Measurements from ENCODE around the gene PAX5.

PAX5 gene

DNA sequence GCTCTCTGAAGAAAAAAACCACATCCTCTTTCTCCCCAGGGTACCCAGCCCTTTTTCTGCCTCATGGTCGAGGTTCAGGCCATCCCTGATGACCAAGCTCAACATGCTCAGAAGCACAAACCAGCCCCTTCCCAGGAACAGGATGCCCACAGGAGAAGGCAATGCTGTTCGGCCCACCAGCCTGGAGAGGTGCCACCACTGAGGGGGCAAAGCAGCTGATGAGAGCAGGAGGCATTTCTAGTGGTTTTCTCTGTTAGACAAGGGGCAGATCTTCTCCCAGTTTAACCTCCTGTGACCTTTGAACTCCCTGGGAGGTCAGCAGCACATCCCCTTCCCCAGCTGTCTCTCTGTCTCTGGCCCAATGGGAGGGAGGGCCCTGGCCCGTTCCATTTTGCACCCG lies 73.0 kb downstream of the PAX5 start:
- Histone ChIP-seq H3K9me3 (ENCODE audit: control insufficient read depth, insufficient read depth, low read length) (no peaks in the 10 kb centered on the region), H3K4me3 (ENCODE audit: low read depth, low read length) (no peak overlapping the region), H3K36me3 (ENCODE audit: control insufficient read depth, insufficient read depth, low read length) (no peaks in the 10 kb centered on the region), H3K27me3 (ENCODE audit: control insufficient read depth, insufficient read depth, low read length) (peaks cover 2% of the 10 kb centered on the region), H3K9ac (ENCODE audit: low read depth, low read length) (no peak overlapping the region), H3K4me1 (ENCODE audit: control insufficient read depth, insufficient read depth, low read length) (peaks cover 11% of the 10 kb centered on the region)

DNA sequence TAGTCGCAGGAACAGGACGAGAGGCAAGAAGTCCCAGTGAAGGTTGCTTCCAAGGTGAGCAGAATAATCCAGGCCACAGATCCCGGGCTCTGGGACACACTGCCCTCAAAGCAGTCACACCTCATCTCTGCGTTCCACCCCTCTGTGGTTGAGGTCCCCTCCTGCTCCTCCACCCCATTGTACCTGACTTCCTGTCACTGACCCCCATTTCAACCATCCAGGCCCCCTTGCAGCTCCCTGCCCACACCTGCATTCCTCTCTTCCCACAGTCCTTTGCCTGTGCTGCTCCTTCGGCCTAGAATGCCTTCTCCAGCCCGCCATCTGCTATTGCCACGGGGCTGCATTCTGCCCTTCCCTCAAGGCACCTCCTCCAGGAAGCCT lies 73.5 kb downstream of the PAX5 start:
- no peaks in the 10 kb centered on the region for H3K9me3 ChIP-seq (ENCODE audit: control insufficient read depth, insufficient read depth, low read length)
- peaks cover 2% of the 10 kb centered on the region for H3K27me3 ChIP-seq (ENCODE audit: control insufficient read depth, insufficient read depth, low read length)
- H3K4me3 ChIP-seq (ENCODE audit: low read depth, low read length): no peak overlapping the region
- H3K9ac ChIP-seq (ENCODE audit: low read depth, low read length): no peak overlapping the region
- H3K36me3 ChIP-seq (ENCODE audit: control insufficient read depth, insufficient read depth, low read length): no peaks in the 10 kb centered on the region
- H3K4me1 ChIP-seq (ENCODE audit: control insufficient read depth, insufficient read depth, low read length): peaks cover 13% of the 10 kb centered on the region

GRCh38 chr9:36959681-36960574 lies 74.1 kb downstream of the PAX5 start:
- Histone ChIP-seq H3K9me3 (ENCODE audit: control insufficient read depth, insufficient read depth, low read length) (no peaks in the 10 kb centered on the region), H3K4me1 (ENCODE audit: control insufficient read depth, insufficient read depth, low read length) (peaks cover 18% of the 10 kb centered on the region), H3K36me3 (ENCODE audit: control insufficient read depth, insufficient read depth, low read length) (no peaks in the 10 kb centered on the region), H3K9ac (ENCODE audit: low read depth, low read length) (no peak overlapping the region), H3K4me3 (ENCODE audit: low read depth, low read length) (no peak overlapping the region), H3K27me3 (ENCODE audit: control insufficient read depth, insufficient read depth, low read length) (peaks cover 2% of the 10 kb centered on the region)

DNA sequence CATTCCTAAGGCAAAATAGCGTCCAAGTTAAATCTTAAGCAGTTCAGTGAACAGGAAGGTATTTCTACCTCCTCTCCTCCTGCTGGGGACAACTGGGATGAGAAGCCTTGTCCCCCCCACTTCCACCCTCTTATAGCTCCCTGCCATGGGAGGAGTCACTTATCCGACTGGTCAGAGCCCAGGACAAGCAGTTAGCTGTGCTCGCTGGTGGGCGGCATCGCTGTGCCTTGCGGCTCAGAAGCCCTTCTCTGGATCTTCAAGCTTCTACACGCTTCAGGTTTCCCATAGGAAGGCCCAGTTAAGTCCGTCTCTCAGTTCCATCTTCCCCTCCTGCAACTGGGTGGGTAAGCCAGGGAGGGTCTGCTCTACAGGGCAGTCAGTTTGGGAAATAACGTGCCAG lies 77.2 kb downstream of the PAX5 start:
- Histone ChIP-seq H3K36me3 (ENCODE audit: control insufficient read depth, insufficient read depth, low read length) (no peaks in the 10 kb centered on the region), H3K4me1 (ENCODE audit: control insufficient read depth, insufficient read depth, low read length) (peaks cover 18% of the 10 kb centered on the region), H3K9me3 (ENCODE audit: control insufficient read depth, insufficient read depth, low read length) (no peaks in the 10 kb centered on the region), H3K4me3 (ENCODE audit: low read depth, low read length) (no peak overlapping the region), H3K27me3 (ENCODE audit: control insufficient read depth, insufficient read depth, low read length) (peaks cover 2% of the 10 kb centered on the region), H3K9ac (ENCODE audit: low read depth, low read length) (no peak overlapping the region)

DNA sequence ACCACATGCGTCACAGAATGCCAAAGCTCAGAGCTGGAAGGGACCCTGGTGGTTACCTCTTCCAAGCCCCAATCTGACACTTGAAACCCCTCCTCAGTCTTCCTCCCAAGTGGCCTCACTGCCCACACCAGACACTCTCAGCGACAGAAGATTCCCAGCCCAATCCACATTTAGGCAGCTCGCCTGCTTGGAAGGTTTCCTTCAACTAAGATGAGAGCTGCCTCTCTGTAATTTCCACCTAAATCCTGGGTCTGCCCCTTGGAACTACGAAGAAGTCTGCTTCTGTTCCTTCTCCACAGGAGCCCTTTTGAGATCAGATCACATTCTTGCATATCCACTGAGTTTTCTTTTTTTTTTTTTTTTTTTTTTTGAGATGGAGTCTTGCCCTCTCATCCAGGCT lies 83.7 kb downstream of the PAX5 start:
- Histone ChIP-seq H3K9me3 (ENCODE audit: control insufficient read depth, insufficient read depth, low read length) (no peaks in the 10 kb centered on the region), H3K9ac (ENCODE audit: low read depth, low read length) (no peak overlapping the region), H3K36me3 (ENCODE audit: control insufficient read depth, insufficient read depth, low read length) (no peaks in the 10 kb centered on the region), H3K27me3 (ENCODE audit: control insufficient read depth, insufficient read depth, low read length) (no peaks in the 10 kb centered on the region), H3K4me3 (ENCODE audit: low read depth, low read length) (no peak overlapping the region), H3K4me1 (ENCODE audit: control insufficient read depth, insufficient read depth, low read length) (peaks cover 9% of the 10 kb centered on the region)

GRCh38 chr9:36949466-36949865 lies 84.6 kb downstream of the PAX5 start:
- Histone ChIP-seq H3K27me3 (ENCODE audit: control insufficient read depth, insufficient read depth, low read length) (no peaks in the 10 kb centered on the region), H3K4me1 (ENCODE audit: control insufficient read depth, insufficient read depth, low read length) (peaks cover 5% of the 10 kb centered on the region), H3K9me3 (ENCODE audit: control insufficient read depth, insufficient read depth, low read length) (no peaks in the 10 kb centered on the region), H3K36me3 (ENCODE audit: control insufficient read depth, insufficient read depth, low read length) (no peaks in the 10 kb centered on the region), H3K4me3 (ENCODE audit: low read depth, low read length) (no peak overlapping the region), H3K9ac (ENCODE audit: low read depth, low read length) (no peak overlapping the region)

DNA sequence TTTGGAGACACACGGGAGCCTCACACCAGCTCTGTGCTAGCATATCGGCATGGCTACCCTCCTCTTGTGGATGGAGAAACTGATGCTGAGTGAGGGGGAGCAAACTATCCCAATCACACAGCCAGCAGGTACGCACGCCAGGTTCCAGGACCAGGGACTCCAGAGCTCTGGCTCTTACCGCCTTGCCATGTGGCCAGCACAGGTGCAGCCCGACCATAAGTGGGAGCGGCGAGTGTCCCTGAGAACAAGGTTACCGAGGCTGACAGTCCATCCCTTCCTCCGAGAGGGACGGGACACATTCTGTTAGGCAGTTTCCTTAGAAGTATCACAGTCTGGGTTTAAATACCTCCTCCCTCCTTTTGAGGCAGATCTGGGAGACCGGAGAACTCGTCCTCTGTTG lies 86.0 kb downstream of the PAX5 start:
- Histone ChIP-seq H3K27me3 (ENCODE audit: control insufficient read depth, insufficient read depth, low read length) (no peaks in the 10 kb centered on the region), H3K9me3 (ENCODE audit: control insufficient read depth, insufficient read depth, low read length) (no peaks in the 10 kb centered on the region), H3K4me3 (ENCODE audit: low read depth, low read length) (no peak overlapping the region), H3K9ac (ENCODE audit: low read depth, low read length) (no peak overlapping the region), H3K36me3 (ENCODE audit: control insufficient read depth, insufficient read depth, low read length) (no peaks in the 10 kb centered on the region), H3K4me1 (ENCODE audit: control insufficient read depth, insufficient read depth, low read length) (peaks cover 5% of the 10 kb centered on the region)

DNA sequence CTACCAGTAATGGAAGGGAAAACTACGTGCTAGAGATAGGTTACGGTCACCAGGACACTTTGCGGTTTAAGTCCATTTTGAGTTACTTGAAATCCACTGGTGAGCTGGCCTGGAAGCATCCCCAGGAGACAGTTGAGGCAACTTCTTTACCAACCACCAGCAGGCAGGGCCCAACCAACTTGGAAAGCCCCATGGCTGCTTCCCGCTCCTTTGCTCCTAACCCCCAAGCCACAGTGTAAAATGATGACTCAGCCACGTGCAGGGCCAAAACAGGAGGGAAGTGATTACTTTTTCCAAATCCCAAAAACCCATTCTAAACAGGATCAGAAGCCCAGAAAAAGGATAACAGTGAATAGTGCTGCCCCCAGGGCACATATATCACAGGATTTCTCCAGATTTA lies 87.4 kb downstream of the PAX5 start:
- H3K27me3 ChIP-seq (ENCODE audit: control insufficient read depth, insufficient read depth, low read length): no peaks in the 10 kb centered on the region
- no peaks in the 10 kb centered on the region for H3K9me3 ChIP-seq (ENCODE audit: control insufficient read depth, insufficient read depth, low read length)
- no peak overlapping the region for H3K4me3 ChIP-seq (ENCODE audit: low read depth, low read length)
- H3K4me1 ChIP-seq (ENCODE audit: control insufficient read depth, insufficient read depth, low read length): peaks cover 5% of the 10 kb centered on the region
- H3K36me3 ChIP-seq (ENCODE audit: control insufficient read depth, insufficient read depth, low read length): no peaks in the 10 kb centered on the region
- no peak overlapping the region for H3K9ac ChIP-seq (ENCODE audit: low read depth, low read length)

- H3K27me3 ChIP-seq (ENCODE audit: control insufficient read depth, insufficient read depth, low read length): no peaks in the 10 kb centered on the region
- peaks cover 5% of the 10 kb centered on the region for H3K4me1 ChIP-seq (ENCODE audit: control insufficient read depth, insufficient read depth, low read length)
- no peaks in the 10 kb centered on the region for H3K9me3 ChIP-seq (ENCODE audit: control insufficient read depth, insufficient read depth, low read length)
- H3K9ac ChIP-seq (ENCODE audit: low read depth, low read length): no peak overlapping the region
- no peak overlapping the region for H3K4me3 ChIP-seq (ENCODE audit: low read depth, low read length)
- no peaks in the 10 kb centered on the region for H3K36me3 ChIP-seq (ENCODE audit: control insufficient read depth, insufficient read depth, low read length)
Observed at GRCh38 chr9:36945999-36946398, 88.1 kb downstream of the PAX5 start.

- no peaks in the 10 kb centered on the region for H3K36me3 ChIP-seq (ENCODE audit: control insufficient read depth, insufficient read depth, low read length)
- H3K9ac ChIP-seq (ENCODE audit: low read depth, low read length): no peak overlapping the region
- H3K4me3 ChIP-seq (ENCODE audit: low read depth, low read length): no peak overlapping the region
- H3K9me3 ChIP-seq (ENCODE audit: control insufficient read depth, insufficient read depth, low read length): no peaks in the 10 kb centered on the region
- H3K4me1 ChIP-seq (ENCODE audit: control insufficient read depth, insufficient read depth, low read length): peaks cover 8% of the 10 kb centered on the region
- no peaks in the 10 kb centered on the region for H3K27me3 ChIP-seq (ENCODE audit: control insufficient read depth, insufficient read depth, low read length)
Observed at GRCh38 chr9:36942891-36943290, 91.2 kb downstream of the PAX5 start.

- Histone ChIP-seq H3K9ac (ENCODE audit: low read depth, low read length) (no peak overlapping the region), H3K27me3 (ENCODE audit: control insufficient read depth, insufficient read depth, low read length) (no peaks in the 10 kb centered on the region), H3K36me3 (ENCODE audit: control insufficient read depth, insufficient read depth, low read length) (no peaks in the 10 kb centered on the region), H3K9me3 (ENCODE audit: control insufficient read depth, insufficient read depth, low read length) (no peaks in the 10 kb centered on the region), H3K4me3 (ENCODE audit: low read depth, low read length) (no peak overlapping the region), H3K4me1 (ENCODE audit: control insufficient read depth, insufficient read depth, low read length) (peaks cover 17% of the 10 kb centered on the region)
Observed at GRCh38 chr9:36941441-36941840, 92.6 kb downstream of the PAX5 start.

- peaks cover 17% of the 10 kb centered on the region for H3K4me1 ChIP-seq (ENCODE audit: control insufficient read depth, insufficient read depth, low read length)
- no peaks in the 10 kb centered on the region for H3K9me3 ChIP-seq (ENCODE audit: control insufficient read depth, insufficient read depth, low read length)
- no peak overlapping the region for H3K4me3 ChIP-seq (ENCODE audit: low read depth, low read length)
- H3K27me3 ChIP-seq (ENCODE audit: control insufficient read depth, insufficient read depth, low read length): no peaks in the 10 kb centered on the region
- H3K9ac ChIP-seq (ENCODE audit: low read depth, low read length): no peak overlapping the region
- H3K36me3 ChIP-seq (ENCODE audit: control insufficient read depth, insufficient read depth, low read length): no peaks in the 10 kb centered on the region
Observed at GRCh38 chr9:36940881-36941280, 93.2 kb downstream of the PAX5 start.
